ENCODE results near the gene FBLN1.

- no peak for TF ChIP-seq CSDC2 (CRISPR knock-in tag; IDR thresholded peaks at IDR 0.05)
- no peak for TF ChIP-seq ZFP3 (CRISPR knock-in tag; IDR thresholded peaks at IDR 0.05)
- no peak for TF ChIP-seq PPARA (CRISPR knock-in tag; IDR thresholded peaks at IDR 0.05; ENCODE audit: borderline replicate concordance)
- TF ChIP-seq PATZ1 (CRISPR knock-in tag; IDR thresholded peaks at IDR 0.05; ENCODE audit: borderline replicate concordance), result no peak
- no peak for TF ChIP-seq SNAI2 (CRISPR knock-in tag; IDR thresholded peaks at IDR 0.05)
- no peak for TF ChIP-seq ZC3H10 (CRISPR knock-in tag; IDR thresholded peaks at IDR 0.05)
- no peak for TF ChIP-seq CSRNP3 (CRISPR knock-in tag; IDR thresholded peaks at IDR 0.05)
- no peak for TF ChIP-seq ARNTL (CRISPR knock-in tag; IDR thresholded peaks at IDR 0.05; ENCODE audit: borderline replicate concordance, low read depth)
Measured at GRCh38 chr22:45462034-45462655, 40.5 kb upstream of the FBLN1 start.
